ENCODE results near the gene HSD17B2. TPM values are rescaled to one million over a fixed set of nuclear protein-coding genes. Genes with fewer than 3 reads are reported as not detected.

HSD17B2 gene
- total and polyA plus RNA-seq, 8 donors, result 8.0 to 66.9 (median 20.8) TPM

- no peak for TF ChIP-seq CTCF (IDR thresholded peaks at IDR 0.05)
- Histone ChIP-seq H3K4me3 (no peak overlapping the region), H3K4me1 (no peaks in the 10 kb centered on the region), H3K27me3 (no peaks in the 10 kb centered on the region), H3K36me3 (no peaks in the 10 kb centered on the region), H3K9me3 (no peaks in the 10 kb centered on the region), H3K27ac (no peak overlapping the region)
- 44 to 57% methylated on average over 3 of the region's 3 CpGs for WGBS, 2 donors
- DNase-seq (no peak), ATAC-seq (no peak), FAIRE-seq (no peak)
- intact Hi-C loops (cut with DNase I), result no loop called here
Measured at GRCh38 chr16:82079892-82080291, 44.8 kb downstream of the HSD17B2 start.

- intact Hi-C loops (cut with DNase I), result no loop called here
- H3K9me3 ChIP-seq, result no peaks in the 10 kb centered on the region
- no peaks in the 10 kb centered on the region for H3K4me1 ChIP-seq
- FAIRE-seq (no peak), ATAC-seq (no peak), DNase-seq (no peak)
- no peaks in the 10 kb centered on the region for H3K36me3 ChIP-seq
- no peak overlapping the region for H3K4me3 ChIP-seq
- no peak for TF ChIP-seq CTCF (IDR thresholded peaks at IDR 0.05)
- no peaks in the 10 kb centered on the region for H3K27me3 ChIP-seq
- 60 to 76% methylated on average over 3 of the region's 3 CpGs for WGBS, 2 donors
- H3K27ac ChIP-seq, result no peak overlapping the region
Measured at GRCh38 chr16:82081264-82081663, 46.2 kb downstream of the HSD17B2 start.

GRCh38 chr16:82082097-82082496, 47.0 kb downstream of the HSD17B2 start:
- no peak for ATAC-seq
- Histone ChIP-seq H3K27ac (no peak overlapping the region), H3K9me3 (no peaks in the 10 kb centered on the region), H3K36me3 (no peaks in the 10 kb centered on the region), H3K4me1 (no peaks in the 10 kb centered on the region), H3K27me3 (no peaks in the 10 kb centered on the region), H3K4me3 (no peak overlapping the region)
- DNase-seq, result no peak
- WGBS, 2 donors, result 76 to 95% methylated on average over 1 of the region's 1 CpG
- TF ChIP-seq CTCF (IDR thresholded peaks at IDR 0.05), result no peak
- intact Hi-C loops (cut with DNase I), result no loop called here
- no peak for FAIRE-seq

GRCh38 chr16:82082543-82083244, 47.6 kb downstream of the HSD17B2 start:
- no peak for FAIRE-seq
- DNase-seq, result no peak
- Histone ChIP-seq H3K4me1 (no peaks in the 10 kb centered on the region), H3K4me3 (no peak overlapping the region), H3K36me3 (no peaks in the 10 kb centered on the region), H3K9me3 (no peaks in the 10 kb centered on the region), H3K27me3 (no peaks in the 10 kb centered on the region), H3K27ac (no peak overlapping the region)
- TF ChIP-seq CTCF (IDR thresholded peaks at IDR 0.05), result no peak
- WGBS, 2 donors, result 60 to 80% methylated on average over 2 of the region's 2 CpGs
- ATAC-seq, result peak in 1 of 4 donors; percentile 32
- intact Hi-C loops (cut with DNase I), result no loop called here

- WGBS, 2 donors, result 68% methylated on average over 6 of the region's 6 CpGs
- Histone ChIP-seq H3K27ac (no peak overlapping the region), H3K27me3 (no peaks in the 10 kb centered on the region), H3K36me3 (no peaks in the 10 kb centered on the region), H3K9me3 (no peaks in the 10 kb centered on the region), H3K4me1 (no peaks in the 10 kb centered on the region), H3K4me3 (no peak overlapping the region)
- no peak for TF ChIP-seq CTCF (IDR thresholded peaks at IDR 0.05)
- intact Hi-C loops (cut with DNase I), result no loop called here
- no peak for DNase-seq
- ATAC-seq, result no peak
- FAIRE-seq, result no peak
Measured at GRCh38 chr16:82083710-82084353, 48.8 kb downstream of the HSD17B2 start.
